Jurkat, Clone E6-1 (cell line): ENCODE measurements around the gene BNC2.
"Not testable (repeated sequence)": the region's sequence is repeated elsewhere in the genome, so short reads cannot be mapped to it uniquely, and the experiment has no call there.

Experiments used
- DNase-seq: peaks from one replicate; pipeline ENCODE4 v3.0.0-alpha.2; 2011; ENCODE audit warnings: low read depth, low spot score
- H3K4me3 ChIP-seq: 2 replicates; pipeline ENCODE4 v1.5.1; 2011; ENCODE audit warnings: mild to moderate bottlenecking, low read length, control low read depth, moderate library complexity

The BNC2 gene

DNA sequence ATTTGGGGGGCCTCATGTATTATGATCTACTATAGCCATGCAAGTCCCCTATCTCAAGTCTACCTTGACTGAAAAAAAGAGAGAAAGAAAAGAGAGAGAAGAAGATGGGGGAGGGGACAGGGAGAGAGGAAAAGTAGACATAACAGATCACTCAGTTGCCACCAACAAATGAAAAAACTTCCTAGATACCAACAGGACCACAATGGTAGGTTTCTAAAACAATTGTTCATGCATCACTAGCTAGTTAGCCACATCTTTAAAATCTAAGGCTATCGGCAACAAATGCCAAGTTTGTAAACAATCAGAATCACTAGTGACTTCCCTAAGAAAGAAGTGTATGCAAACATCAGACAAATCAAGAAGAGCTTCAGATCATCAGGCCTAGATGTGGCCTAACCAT is 328.2 kb downstream of the BNC2 start:
- no peak for DNase-seq
- no peak overlapping the region for H3K4me3 ChIP-seq

DNA sequence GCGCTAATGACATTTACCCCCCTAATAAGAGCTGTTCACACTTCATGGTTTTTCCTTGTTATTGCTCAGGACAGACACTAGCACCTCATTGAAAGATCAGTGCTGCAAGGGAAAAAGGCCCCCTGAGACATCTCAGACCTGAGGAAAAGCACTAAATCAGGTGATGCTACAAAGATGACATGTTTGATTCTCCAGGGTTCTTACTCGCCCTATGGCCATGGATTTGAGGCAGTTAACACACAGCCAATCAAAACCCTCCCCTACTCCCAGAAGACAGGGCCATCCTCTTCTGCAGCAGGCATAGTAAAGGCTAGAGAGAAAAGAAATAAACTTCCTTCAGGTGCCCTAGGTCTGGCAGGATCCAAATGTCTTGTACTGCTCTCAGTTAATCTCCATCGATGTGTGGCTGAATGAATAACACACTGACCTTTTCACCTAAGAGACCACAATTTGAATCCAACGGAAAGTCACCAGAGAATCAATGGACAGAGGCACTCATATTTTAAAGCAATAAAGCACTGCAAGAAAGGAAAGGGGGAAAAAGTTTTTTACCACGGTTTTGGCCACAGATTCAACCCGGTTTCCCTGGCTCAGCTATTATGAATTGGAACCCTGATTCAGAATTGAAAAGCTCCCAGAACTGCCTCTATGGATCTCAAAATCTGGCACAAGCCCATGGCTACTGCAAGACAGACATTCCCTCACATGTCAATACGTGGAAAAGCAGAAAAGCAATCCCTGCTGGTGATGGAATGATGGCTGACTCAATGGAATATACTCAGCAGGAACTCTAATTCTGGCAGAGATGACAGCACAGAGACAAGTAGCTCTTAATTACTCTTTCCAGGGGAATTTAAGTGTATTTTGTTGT is 329.5 kb downstream of the BNC2 start:
- no peak overlapping the region for H3K4me3 ChIP-seq
- no peak for DNase-seq

DNA sequence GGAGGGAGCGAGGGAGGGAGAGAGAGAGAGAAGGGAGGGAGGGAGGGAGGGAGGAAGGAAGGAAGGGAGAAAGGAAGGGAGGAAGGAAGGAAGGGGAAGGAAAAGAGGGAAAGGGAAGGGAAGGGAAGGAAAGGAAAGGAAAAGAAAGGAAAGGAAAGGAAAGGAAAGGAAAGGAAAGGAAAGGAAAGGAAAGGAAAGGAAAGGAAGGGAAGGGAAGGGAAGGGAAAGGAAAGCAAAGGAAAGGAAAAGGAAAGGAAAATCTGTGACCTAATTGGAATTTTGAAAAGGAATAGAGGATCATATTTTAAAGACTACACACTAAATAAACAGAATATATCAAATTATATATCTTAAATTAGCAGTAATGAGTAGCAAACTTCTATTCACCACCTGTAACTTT is 330.8 kb downstream of the BNC2 start:
- not testable (repeated sequence) for H3K4me3 ChIP-seq, DNase-seq

- DNase-seq = no peak
- H3K4me3 ChIP-seq = no peak overlapping the region
These were observed 334.9 kb downstream of the BNC2 start for GRCh38 chr9:16535555-16535954.

GRCh38 chr9:16532681-16533450 is 337.6 kb downstream of the BNC2 start:
- DNase-seq = no peak
- H3K4me3 ChIP-seq = no peak overlapping the region

GRCh38 chr9:16532272-16532671 is 338.2 kb downstream of the BNC2 start:
- H3K4me3 ChIP-seq = no peak overlapping the region
- no peak for DNase-seq

DNA sequence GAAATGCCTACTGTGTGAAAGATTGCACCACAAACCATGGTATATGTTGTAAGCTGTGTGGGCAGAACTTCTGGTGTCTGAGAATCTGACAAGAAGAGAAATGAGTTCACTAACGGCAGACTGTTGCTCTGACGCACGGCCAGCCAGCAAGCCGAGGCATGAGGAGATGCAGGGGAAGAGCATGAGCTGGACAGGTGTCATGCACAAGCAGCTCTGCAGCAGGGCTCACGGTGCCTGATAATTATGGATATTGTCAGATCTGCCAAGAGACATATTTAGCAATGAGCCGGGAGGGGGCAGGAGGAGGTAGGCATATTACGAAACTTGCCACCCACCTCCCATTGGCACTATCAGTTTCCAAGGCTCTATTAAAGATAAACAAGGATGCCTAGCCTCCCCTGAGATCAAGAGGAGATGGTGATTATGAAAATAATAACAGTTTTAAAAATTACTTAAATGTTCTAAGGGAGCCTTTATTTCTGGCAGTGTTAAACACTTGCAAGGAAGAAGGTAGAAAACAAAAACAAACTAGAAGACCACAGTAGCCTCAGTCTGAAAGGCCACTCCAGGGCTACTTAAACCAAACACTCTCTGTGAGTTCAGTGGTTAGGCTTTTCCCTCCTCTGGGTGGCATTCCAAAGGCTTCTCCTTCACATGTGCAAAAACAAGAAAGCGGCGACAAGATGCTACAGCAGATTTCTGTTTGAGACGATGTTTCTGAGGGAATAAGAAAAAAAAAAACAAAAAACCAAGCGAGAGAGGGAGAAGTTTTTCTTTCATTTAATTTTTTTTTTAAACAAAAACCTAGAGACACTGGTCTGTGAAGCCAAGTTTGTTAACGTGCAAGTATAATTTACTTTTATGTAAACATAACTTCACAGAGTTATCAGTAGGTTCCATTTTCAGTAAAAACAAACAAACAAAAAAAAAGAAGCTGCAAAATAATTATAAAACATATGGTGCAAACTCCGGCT is 339.5 kb downstream of the BNC2 start:
- DNase-seq = no peak
- no peak overlapping the region for H3K4me3 ChIP-seq

DNA sequence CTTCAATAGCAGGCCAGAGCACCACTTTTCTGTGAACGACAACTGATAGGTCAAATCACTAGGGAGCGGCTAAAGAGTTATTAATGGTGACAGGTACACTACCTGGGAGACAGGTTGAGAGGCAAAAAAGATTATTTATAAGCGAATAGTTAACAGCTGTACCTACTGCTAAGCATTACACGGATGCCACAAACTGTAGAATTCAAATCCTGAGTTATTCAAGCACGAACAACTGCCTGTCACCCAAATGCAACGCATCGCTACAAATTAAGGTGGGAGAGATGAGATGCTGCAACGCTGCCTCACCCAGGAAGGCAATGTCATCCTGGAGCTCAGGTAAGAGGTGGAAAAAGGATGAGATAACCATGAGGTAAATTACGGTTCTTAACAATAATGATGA is 342.9 kb downstream of the BNC2 start:
- DNase-seq = no peak

GRCh38 chr9:16526380-16526779 is 344.1 kb downstream of the BNC2 start:
- no peak for DNase-seq
- H3K4me3 ChIP-seq = no peak overlapping the region

More for the DNA sequence above, 342.9 kb downstream of the BNC2 start:
- no peak overlapping the region for H3K4me3 ChIP-seq

DNA sequence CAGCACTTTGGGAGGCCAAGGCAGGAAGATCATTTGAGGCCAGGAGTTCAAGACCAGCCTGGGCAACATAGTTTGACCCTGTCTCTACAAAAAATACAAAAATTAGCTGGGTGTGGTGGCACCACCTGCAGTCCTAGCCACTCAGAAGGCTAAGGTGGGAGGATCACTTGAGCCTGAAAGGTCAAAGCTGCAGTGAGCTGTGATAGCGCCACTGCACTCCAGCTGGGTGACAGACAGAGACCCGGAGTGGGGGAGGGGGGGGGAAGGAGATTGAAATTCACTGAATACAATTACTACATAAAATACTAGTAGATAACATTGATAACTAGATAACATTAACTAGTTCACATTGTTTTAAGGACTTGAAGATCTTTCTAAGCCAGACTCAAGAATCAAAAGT is 345.6 kb downstream of the BNC2 start:
- no peak overlapping the region for H3K4me3 ChIP-seq
- no peak for DNase-seq

DNA sequence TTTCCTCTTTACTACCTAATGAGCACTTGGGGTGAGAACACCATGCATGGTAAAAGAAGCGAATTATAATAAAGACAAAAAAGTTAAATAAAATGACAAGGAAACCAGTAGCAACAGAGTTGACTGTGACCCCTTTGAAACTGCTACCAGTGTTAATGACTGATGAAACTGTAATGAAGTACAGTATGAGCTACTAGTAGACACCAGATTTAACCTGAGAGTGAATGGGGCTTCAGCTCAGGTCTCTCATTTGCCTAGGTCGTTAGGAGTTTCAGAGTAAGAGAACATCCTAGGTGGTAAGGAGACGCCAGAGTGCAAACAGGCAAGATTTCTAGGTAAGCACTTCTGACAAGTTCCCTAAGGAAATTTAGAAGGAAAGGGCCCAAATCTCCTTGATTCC is 346.4 kb downstream of the BNC2 start:
- H3K4me3 ChIP-seq = no peak overlapping the region
- DNase-seq = no peak

DNA sequence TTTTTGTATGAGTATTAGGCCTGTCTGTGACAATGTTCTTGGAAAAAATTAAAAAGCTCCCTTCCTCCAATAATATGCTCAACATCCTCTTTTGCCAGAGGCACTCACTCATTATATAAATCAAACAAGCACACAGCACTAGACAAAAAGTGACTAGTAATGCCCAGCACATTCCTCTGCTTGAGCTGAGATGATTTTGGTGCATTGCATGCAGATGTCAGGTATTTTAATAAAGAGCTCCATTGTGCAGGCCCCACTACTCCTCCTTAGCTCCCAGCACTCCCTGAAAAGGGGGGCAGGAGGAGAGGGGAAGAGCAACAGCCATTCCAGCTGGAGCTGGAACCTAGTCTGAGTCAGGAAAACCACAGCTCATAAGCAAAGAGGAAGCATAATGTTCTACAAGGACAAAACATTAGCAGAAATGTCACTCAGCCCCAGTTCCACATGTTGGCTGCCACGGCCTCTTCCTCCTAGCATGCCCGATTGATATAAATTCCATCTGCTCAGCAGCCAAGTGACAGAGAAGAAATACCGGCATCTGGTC is 348.5 kb downstream of the BNC2 start:
- no peak overlapping the region for H3K4me3 ChIP-seq
- DNase-seq = no peak

- no peak overlapping the region for H3K4me3 ChIP-seq
- DNase-seq = no peak
These were observed 351.5 kb downstream of the BNC2 start for GRCh38 chr9:16519001-16519400.

GRCh38 chr9:16516891-16517290 is 353.6 kb downstream of the BNC2 start:
- H3K4me3 ChIP-seq = no peak overlapping the region
- DNase-seq = no peak

DNA sequence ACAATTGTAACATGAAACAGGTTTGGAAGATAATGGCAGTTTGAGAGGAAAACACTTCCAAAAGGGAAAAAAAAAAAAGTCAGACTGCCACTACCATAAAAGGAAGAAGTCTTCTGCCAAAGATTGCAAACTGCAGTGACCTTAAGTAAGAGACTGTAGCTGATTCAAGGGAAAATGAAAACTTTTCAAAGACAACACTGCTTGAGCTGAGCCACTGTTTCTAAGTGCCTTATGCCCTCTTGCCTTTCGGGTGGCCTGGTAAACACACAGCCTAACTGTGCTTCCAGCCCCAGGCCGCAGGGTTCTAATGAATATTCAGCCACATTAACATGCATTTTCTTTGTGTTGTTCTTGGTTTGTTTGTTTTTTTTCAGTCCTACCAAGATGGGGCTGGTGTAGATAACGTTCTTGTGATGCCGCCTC is 354.6 kb downstream of the BNC2 start:
- H3K4me3 ChIP-seq = peak overlapping the region; percentile 30
- no peak for DNase-seq

DNA sequence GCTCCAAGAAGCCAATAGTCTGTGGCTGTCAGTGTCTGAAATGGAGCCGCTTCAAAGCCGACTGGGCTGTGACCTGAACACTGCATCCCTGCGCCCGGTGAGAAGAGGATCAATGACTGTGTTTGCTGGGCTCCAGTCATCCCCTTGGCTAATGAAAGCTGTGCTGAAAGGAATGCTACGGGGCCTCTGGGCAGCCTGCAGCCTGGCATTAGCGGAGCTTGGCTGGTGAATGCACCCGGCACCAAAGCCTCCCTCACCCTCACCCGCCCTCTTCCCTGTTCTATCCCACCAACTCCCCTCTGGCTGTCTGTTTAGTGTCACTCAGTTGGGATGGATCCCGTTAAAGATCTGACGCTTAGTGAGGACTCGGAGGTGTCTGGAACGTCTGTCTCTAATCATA is 355.3 kb downstream of the BNC2 start:
- no peak overlapping the region for H3K4me3 ChIP-seq
- no peak for DNase-seq

DNA sequence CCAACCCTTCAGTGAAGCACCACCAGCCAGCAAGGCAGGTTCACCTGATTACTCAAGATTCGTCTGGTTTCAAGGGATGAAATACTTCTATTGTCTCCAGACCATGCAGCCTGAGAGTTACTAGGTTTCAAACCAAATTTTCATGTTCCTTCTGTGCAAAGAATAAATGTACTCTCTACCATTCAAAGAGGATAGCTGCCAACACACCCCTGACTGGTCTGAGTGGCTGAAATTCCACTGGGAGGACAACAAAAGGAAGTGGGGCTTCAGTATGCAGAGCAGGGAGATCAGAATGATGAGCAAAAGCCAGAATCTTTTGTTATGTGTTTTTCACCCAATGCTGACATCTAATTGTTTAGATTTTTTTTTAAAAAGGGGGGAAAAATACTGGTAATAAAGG is 356.3 kb downstream of the BNC2 start:
- DNase-seq = no peak
- H3K4me3 ChIP-seq = no peak overlapping the region

GRCh38 chr9:16512281-16512680 is 358.2 kb downstream of the BNC2 start:
- no peak for DNase-seq
- no peak overlapping the region for H3K4me3 ChIP-seq

DNA sequence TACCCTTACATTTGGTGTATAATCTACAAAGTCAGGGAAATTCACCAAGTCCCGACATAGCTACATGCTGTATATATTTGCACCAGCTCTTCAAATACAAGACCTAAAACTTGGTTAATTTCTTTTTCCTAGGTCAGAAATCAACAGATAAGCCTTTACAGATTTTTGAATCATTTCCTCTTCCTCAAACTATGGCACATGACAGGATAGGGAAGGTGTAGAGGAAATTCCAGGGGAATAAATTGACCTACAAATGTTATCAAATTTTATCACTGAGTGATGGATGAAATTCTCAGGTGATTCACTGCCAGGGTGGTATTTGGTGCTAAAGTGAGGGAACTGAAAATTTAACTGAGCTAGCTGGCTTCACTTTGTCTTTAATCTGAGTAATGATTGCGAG is 360.0 kb downstream of the BNC2 start:
- H3K4me3 ChIP-seq = no peak overlapping the region
- DNase-seq = no peak
